ENCODE measurements around the gene AGMO.

AGMO gene

DNA sequence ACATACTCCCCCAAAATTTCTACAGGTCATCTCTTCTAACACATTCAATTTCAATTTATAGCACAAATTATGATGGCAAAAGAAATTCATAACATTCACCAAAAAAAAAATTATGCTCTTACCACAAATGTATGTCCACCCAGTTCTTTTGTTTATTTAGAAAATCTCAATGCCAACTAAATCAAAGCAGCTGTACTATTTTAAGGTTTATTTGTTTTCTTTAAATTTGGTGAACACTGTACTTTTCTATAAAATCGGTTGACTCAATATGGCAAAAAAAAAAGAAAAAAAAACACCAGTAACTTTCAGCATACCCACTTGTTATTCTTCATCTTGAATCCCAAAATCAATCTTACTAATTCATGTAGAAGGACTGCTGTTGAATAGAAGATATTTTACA is 225.7 kb downstream of the AGMO start:
- Histone ChIP-seq H3K27me3 (peaks cover 21% of the 10 kb centered on the region), H3K4me3 (ENCODE audit: low read depth, low read length) (no peak overlapping the region), H3K4me1 (no peaks in the 10 kb centered on the region), H3K9me3 (no peaks in the 10 kb centered on the region), H3K36me3 (no peaks in the 10 kb centered on the region)
- TF ChIP-seq, protein P1, sequence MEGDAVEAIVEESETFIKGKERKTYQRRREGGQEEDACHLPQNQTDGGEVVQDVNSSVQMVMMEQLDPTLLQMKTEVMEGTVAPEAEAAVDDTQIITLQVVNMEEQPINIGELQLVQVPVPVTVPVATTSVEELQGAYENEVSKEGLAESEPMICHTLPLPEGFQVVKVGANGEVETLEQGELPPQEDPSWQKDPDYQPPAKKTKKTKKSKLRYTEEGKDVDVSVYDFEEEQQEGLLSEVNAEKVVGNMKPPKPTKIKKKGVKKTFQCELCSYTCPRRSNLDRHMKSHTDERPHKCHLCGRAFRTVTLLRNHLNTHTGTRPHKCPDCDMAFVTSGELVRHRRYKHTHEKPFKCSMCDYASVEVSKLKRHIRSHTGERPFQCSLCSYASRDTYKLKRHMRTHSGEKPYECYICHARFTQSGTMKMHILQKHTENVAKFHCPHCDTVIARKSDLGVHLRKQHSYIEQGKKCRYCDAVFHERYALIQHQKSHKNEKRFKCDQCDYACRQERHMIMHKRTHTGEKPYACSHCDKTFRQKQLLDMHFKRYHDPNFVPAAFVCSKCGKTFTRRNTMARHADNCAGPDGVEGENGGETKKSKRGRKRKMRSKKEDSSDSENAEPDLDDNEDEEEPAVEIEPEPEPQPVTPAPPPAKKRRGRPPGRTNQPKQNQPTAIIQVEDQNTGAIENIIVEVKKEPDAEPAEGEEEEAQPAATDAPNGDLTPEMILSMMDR (IDR thresholded peaks at IDR 0.05; ENCODE audit: low read depth, low read length) = no peak
- no peak for DNase-seq

DNA sequence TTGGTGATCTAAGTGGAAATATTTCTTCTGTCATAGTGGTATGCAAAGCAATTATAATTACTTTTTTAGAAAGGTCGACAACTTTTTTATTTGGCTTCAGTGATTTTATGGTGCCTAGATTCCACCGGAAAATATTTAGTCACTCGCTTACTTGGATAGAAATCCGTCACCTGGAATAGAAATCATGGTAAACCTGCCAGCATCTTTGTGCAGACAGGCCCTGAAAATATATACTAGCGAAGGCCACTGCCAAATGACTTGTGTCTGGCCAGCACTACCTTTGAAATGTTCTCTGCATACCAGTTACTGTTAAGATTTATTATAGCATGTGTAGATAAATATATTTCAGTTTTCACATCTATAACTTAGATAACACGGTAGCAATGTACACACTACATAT is 226.4 kb downstream of the AGMO start:
- TF ChIP-seq, protein P1 (IDR thresholded peaks at IDR 0.05; ENCODE audit: low read depth, low read length) = no peak
- H3K4me3 ChIP-seq (ENCODE audit: low read depth, low read length) = no peak overlapping the region
- H3K9me3 ChIP-seq = no peaks in the 10 kb centered on the region
- no peaks in the 10 kb centered on the region for H3K36me3 ChIP-seq
- peaks cover 24% of the 10 kb centered on the region for H3K27me3 ChIP-seq
- H3K4me1 ChIP-seq = no peaks in the 10 kb centered on the region
- no peak for DNase-seq

DNA sequence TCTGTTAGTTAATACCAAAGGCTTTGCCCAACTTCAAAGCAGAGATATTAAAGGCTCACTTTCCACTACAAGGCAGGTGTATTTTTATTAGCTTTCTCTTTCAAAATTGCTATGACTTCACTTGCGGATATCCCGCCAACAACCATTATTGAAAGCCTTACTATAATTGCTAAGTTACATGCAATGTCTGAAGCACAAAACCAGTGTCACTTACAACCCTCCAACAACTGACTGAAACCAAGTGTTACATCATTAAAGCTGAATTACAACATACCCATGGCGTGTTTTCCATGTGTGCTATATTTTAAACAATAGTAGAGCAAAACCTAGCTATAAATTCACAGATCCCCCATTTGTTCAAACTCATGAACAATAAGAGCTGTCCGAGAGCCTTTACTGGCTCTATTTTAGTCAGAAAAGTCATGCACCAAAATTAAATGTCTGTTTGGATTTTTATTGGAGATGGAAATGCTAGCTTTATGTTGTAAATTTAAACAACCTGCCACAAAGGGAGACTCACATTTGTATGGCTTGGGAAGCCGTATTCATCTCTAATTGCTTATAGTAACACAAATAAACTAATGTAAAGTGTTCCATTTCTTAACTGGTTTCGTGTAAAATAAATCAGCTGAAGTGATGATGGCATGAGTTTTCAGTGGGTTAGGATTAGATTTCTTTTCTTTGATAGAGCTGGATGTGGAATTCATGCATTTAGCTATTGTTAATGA is 227.1 kb downstream of the AGMO start:
- no peaks in the 10 kb centered on the region for H3K4me1 ChIP-seq
- no peak for DNase-seq
- TF ChIP-seq, protein P1 (IDR thresholded peaks at IDR 0.05; ENCODE audit: low read depth, low read length) = no peak
- H3K4me3 ChIP-seq (ENCODE audit: low read depth, low read length) = no peak overlapping the region
- H3K27me3 ChIP-seq = peaks cover 31% of the 10 kb centered on the region
- no peaks in the 10 kb centered on the region for H3K36me3 ChIP-seq
- H3K9me3 ChIP-seq = no peaks in the 10 kb centered on the region

DNA sequence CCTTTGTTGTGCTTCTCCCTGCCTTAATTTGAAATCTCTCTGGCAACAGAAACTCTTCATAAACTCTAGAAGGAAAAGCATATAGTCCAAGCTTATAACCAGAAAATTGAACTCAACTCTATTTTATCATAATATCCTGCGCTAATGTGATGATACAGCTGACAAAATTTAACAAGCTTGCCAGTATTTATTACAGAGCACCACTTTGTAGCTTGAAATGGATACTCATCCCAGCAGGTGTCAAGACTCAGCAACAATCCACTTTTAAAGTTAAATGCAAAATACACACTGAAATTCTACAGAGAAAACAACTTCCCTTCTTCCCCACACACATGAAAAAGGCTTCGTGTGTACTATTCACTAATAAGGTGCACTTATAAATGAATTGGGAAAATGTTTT is 228.9 kb downstream of the AGMO start:
- no peaks in the 10 kb centered on the region for H3K4me1 ChIP-seq
- no peaks in the 10 kb centered on the region for H3K9me3 ChIP-seq
- no peak overlapping the region for H3K4me3 ChIP-seq (ENCODE audit: low read depth, low read length)
- H3K36me3 ChIP-seq = no peaks in the 10 kb centered on the region
- peaks cover 39% of the 10 kb centered on the region for H3K27me3 ChIP-seq
- TF ChIP-seq, protein P1 (IDR thresholded peaks at IDR 0.05; ENCODE audit: low read depth, low read length) = no peak
- DNase-seq = no peak

DNA sequence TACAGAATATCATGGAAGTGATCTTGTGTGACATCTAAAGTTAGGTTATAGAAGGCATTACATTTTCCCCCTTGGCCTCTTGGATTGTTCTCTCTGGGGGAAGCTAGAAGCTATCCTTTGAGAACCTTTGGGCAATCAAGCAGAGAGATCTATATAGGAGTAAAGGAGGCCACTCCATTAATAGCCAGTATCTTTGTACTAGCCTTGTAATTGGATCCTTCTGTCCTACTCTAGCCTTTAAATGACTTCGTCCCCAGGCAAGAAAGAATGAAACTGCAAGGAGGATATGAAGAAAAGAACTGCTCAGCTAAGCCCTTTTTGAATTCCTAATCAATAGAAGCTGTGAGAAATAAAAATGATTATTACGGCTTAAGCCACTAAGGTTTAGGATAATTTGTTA is 230.9 kb downstream of the AGMO start:
- no peak for DNase-seq
- TF ChIP-seq, protein P1 (IDR thresholded peaks at IDR 0.05; ENCODE audit: low read depth, low read length) = no peak
- no peak overlapping the region for H3K4me3 ChIP-seq (ENCODE audit: low read depth, low read length)
- H3K36me3 ChIP-seq = no peaks in the 10 kb centered on the region
- no peaks in the 10 kb centered on the region for H3K9me3 ChIP-seq
- peaks cover 36% of the 10 kb centered on the region for H3K27me3 ChIP-seq
- no peaks in the 10 kb centered on the region for H3K4me1 ChIP-seq

DNA sequence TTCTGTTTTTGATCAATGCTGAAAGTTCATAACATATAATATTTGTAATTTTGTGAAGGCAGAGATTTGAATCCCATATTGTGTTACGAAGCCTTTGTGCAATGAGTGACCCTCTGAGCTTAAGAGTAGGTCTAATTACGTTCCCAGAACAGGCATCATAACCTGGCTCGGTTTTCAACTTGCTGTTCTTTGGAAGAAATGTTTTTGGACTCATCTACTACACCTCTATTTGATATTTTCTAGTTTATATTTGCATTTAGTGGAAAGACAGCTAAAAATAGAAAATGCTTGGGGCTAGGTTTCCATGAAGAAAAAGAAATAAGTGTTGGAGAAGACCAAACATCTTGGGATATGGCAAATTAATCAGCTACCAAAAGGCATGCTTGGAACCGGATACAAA is 234.8 kb downstream of the AGMO start:
- Histone ChIP-seq H3K4me3 (ENCODE audit: low read depth, low read length) (no peak overlapping the region), H3K27me3 (peaks cover 17% of the 10 kb centered on the region; the same call in 1 of the 2 replicates), H3K9me3 (no peaks in the 10 kb centered on the region), H3K4me1 (no peaks in the 10 kb centered on the region), H3K36me3 (no peaks in the 10 kb centered on the region)
- TF ChIP-seq, protein P1 (IDR thresholded peaks at IDR 0.05; ENCODE audit: low read depth, low read length) = no peak
- no peak for DNase-seq

Measured in BE2C (cell line).